Embryonic facial prominence (tissue), 1 donor: ENCODE results near the gene SORBS1.

Source experiments
- DNase-seq: peaks from one replicate; pipeline ENCODE4 v3.0.0-alpha.2; 2016; ENCODE audit errors: extremely low spot score

Gene SORBS1

DNA sequence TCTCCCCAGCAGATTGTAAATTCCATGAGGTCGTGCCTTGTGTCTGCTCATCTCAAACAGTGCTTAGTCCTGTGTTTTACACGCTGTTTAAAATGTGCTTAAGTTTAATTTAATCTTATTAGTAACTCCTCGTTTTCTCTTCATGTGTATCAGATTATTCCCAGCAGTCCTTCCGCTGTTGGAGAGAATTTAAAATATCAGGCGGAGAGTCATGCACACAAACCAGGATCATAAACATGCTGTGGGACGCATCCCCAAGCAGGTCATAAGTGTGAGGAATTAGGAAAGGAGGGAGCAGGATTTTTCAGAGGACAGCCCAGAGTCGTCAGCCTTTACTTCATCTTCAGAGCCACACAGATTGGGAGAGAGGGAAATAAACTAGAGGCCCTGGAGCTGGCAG lies 4.2 kb upstream of the SORBS1 start:
- DNase-seq: no peak

- DNase-seq: no peak
Observed at GRCh38 chr10:95564291-95564690, 3.1 kb upstream of the SORBS1 start.

GRCh38 chr10:95562341-95562965 lies 1.3 kb upstream of the SORBS1 start:
- DNase-seq: no peak

DNA sequence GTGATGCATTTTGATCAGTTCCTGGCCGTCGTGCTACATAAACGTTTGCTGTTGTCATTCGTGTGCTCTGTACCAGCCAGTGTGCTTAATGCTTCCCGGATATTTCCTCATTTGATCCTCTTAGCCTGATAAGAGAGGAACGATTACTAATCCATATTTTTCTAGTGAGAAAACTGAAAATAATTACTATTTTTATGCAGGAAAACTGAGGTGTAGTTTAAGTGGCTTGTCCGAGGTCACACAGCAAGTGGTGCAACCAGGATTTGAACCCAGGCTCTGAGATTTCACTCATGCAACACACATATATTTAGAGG lies 650 bp upstream of the SORBS1 start:
- no peak for DNase-seq

- no peak for DNase-seq
Observed at GRCh38 chr10:95560278-95561176, 644 bp downstream of the SORBS1 start.

- no peak for DNase-seq
Observed at GRCh38 chr10:95559896-95560277, 1.3 kb downstream of the SORBS1 start.

GRCh38 chr10:95559471-95559870 lies 1.7 kb downstream of the SORBS1 start:
- DNase-seq: no peak

DNA sequence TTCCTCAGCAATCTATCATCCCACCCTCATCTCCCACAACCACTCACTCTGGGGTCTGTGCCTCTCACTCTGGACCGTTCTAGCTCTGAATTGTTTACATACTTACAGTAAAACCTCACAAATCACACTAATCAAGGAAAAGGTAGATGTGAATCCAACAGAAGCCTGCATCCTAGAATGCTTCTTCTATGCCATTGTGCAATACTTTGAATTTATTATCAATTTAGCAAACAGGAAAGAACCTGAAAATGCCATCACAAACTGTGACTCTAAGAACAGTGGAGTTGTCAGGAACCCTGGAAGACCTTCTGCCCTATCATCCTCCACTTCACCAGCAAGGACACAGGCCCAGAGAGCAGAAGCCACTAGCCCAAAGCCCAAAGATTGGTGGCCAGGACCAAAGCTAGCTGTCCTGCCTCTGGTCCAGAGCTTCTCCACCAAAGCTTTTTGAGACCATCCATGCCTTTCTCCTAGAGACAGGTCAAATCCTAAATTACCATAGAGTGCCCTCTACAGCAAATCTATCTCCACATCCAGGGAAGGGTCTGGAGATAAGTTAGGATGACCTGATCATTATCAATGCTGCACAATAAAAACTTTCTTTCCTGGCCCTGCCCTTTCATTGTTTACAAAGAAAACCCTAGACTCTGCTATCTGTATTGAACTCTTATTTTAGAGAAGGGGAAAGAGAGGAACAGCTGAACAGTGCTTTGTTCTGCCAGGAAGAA lies 2.4 kb downstream of the SORBS1 start:
- DNase-seq: no peak

GRCh38 chr10:95556994-95557767 lies 4.0 kb downstream of the SORBS1 start:
- no peak for DNase-seq

DNA sequence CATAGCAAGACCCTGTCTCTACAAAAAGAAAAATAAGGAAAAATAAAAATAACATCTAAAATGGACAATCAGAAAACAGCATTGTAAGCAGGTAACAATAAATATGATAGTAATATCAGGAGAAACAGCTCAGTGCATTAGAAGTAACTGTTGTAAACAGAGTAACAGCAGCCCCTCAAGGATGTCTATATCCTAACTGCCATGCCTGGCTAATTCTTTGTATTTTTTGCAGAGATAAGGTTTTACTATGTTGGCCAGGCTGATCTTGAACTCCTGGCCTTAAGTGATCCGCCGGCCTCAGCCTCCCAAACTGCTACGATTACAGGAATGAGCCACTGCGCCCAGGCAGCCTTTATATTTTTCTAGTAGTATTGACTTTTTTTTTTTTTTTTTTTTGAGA lies 7.5 kb downstream of the SORBS1 start:
- no peak for DNase-seq

- DNase-seq: no peak
Observed at GRCh38 chr10:95552679-95553342, 8.4 kb downstream of the SORBS1 start.

- no peak for DNase-seq
Observed at GRCh38 chr10:95550073-95550672, 11.0 kb downstream of the SORBS1 start.

DNA sequence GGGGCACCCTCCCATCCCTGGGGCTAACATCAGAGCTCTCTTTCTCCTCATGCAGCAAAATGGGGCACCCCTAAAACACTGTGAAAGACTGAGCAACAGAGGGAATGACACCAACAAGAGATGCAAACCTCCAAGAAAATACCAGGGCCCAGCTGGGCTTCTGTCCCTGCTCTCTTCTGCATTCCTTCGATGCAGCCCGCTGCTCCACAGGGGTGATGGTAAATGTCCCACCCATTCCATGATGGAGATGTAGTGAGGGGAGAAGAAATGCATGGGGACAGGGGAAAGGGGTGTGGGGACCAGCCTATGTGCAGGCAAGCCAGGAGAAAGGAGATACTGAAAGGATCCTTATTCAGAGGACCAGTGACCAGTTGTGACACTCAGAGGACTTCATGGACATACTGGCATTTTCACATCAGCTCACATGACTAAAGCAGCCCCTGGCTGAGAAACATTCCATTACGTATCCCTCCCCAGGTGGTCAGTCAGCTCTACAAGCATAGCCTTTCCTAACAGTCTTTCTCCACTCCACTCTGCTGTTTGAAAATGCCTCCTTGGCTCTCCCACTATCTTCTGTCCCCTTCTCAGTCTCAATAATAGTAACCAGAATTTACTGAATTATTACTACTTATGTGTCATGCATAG lies 13.3 kb downstream of the SORBS1 start:
- DNase-seq: no peak

GRCh38 chr10:95547197-95547596 lies 14.0 kb downstream of the SORBS1 start:
- no peak for DNase-seq

GRCh38 chr10:95545981-95546380 lies 15.2 kb downstream of the SORBS1 start:
- no peak for DNase-seq

- DNase-seq: no peak
Observed at GRCh38 chr10:95544783-95545500, 16.2 kb downstream of the SORBS1 start.

DNA sequence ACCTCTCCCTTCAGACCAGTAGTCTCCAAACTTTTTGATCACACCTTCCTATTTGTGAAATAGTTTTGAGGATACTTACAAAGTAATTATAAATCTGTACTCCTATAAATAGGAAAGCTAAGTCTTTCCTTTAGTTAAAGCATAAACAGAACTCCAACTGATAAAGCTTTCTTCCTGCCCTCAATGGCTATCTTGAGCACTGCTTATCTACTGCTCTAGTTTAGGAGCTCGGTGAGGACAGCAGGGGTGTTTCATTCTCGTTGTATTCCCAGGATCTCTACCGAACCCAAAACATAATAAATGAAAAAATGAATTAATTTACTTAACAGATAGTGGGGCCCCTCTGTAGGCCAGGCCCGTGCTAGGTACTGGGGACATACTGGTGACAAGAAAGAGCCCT lies 17.7 kb downstream of the SORBS1 start:
- no peak for DNase-seq

- no peak for DNase-seq
Observed at GRCh38 chr10:95542761-95543160, 18.4 kb downstream of the SORBS1 start.

GRCh38 chr10:95542330-95542729 lies 18.8 kb downstream of the SORBS1 start:
- DNase-seq: no peak

GRCh38 chr10:95540514-95541052 lies 20.6 kb downstream of the SORBS1 start:
- no peak for DNase-seq
